HEK293T (cell line): ENCODE data around the gene LINGO1.

Source experiments
- CTCF ChIA-PET: fragments of 350-600 bp; formaldehyde crosslinking; extraction: SDS; loops from one replicate; lab custom pipeline; 2021; ENCODE audit warnings: antibody characterized with exemption, inconsistent platforms; lab: Yijun Ruan, JAX
- POLR2A ChIA-PET: fragments of 350-600 bp; formaldehyde crosslinking; extraction: SDS; loops from one replicate; lab custom pipeline; 2020; ENCODE audit warnings: antibody characterized with exemption, inconsistent platforms; lab: Yijun Ruan, JAX
- DNase-seq: peaks from one replicate; pipeline ENCODE4 v3.0.0; 2012; ENCODE audit warnings: mixed read lengths; ENCODE audit errors: extremely low spot score
- ARNT ChIP-seq: fragments of 450-650 bp; IDR thresholded peaks from 2 replicates; pipeline ENCODE4 v1.6.1; 2017; ENCODE audit warnings: mild to moderate bottlenecking
- BHLHE40 ChIP-seq: fragments of 450-650 bp; IDR thresholded peaks from 2 replicates; pipeline ENCODE4 v1.6.1; 2016; ENCODE audit warnings: mild to moderate bottlenecking, moderate library complexity, borderline replicate concordance
- CTBP1 ChIP-seq: fragments of 450-650 bp; IDR thresholded peaks from 2 replicates; pipeline ENCODE4 v1.6.1; 2016; ENCODE audit warnings: borderline replicate concordance
- ELF4 ChIP-seq: fragments of 450-650 bp; IDR thresholded peaks from 2 replicates; pipeline ENCODE4 v1.6.1; 2017; ENCODE audit warnings: antibody characterized with exemption
- FOXA1 ChIP-seq: fragments of 450-650 bp; IDR thresholded peaks from 2 replicates; pipeline ENCODE4 v1.6.1; 2016; ENCODE audit warnings: mild to moderate bottlenecking
- FOXK2 ChIP-seq: fragments of 450-650 bp; IDR thresholded peaks from 2 replicates; pipeline ENCODE4 v1.6.1; 2016; ENCODE audit warnings: mild to moderate bottlenecking
- FOXM1 ChIP-seq: fragments of 450-650 bp; IDR thresholded peaks from 2 replicates; pipeline ENCODE4 v1.6.1; 2017; ENCODE audit warnings: mild to moderate bottlenecking, borderline replicate concordance
- HDGF ChIP-seq: fragments of 450-650 bp; IDR thresholded peaks from 2 replicates; pipeline ENCODE4 v1.6.1; 2017; ENCODE audit warnings: antibody characterized with exemption, borderline replicate concordance
- L3MBTL2 ChIP-seq: fragments of 450-650 bp; conservative IDR thresholded peaks from 2 replicates; pipeline ENCODE4 v1.6.1; 2016; ENCODE audit warnings: mild to moderate bottlenecking
- LEF1 ChIP-seq: fragments of 450-650 bp; IDR thresholded peaks from 2 replicates; pipeline ENCODE4 v1.6.1; 2017; ENCODE audit warnings: mild to moderate bottlenecking, borderline replicate concordance
- NFRKB ChIP-seq: fragments of 450-650 bp; IDR thresholded peaks from 2 replicates; pipeline ENCODE4 v1.6.1; 2016; ENCODE audit warnings: mild to moderate bottlenecking, moderate library complexity
- PKNOX1 ChIP-seq: fragments of 450-650 bp; IDR thresholded peaks from 2 replicates; pipeline ENCODE4 v1.6.1; 2016
- SP1 ChIP-seq: fragments of 450-650 bp; IDR thresholded peaks from 2 replicates; pipeline ENCODE4 v1.6.1; 2017
- SUZ12 ChIP-seq: fragments of 450-650 bp; IDR thresholded peaks from 2 replicates; pipeline ENCODE4 v1.6.1; 2016; ENCODE audit warnings: mild to moderate bottlenecking
- TARDBP ChIP-seq: fragments of 450-650 bp; IDR thresholded peaks from 2 replicates; pipeline ENCODE4 v1.6.1; 2016
- ZNF384 ChIP-seq: fragments of 450-650 bp; IDR thresholded peaks from 2 replicates; pipeline ENCODE4 v1.6.1; 2016

Gene LINGO1

GRCh38 chr15:77644543-77645247 lies 12.0 kb upstream of the LINGO1 start:
- DNase-seq, result no peak
- TF ChIP-seq LEF1 (no peak), ARNT (no peak), HDGF (no peak), CTBP1 (no peak), PKNOX1 (no peak), FOXM1 (no peak), TARDBP (no peak), SP1 (no peak), BHLHE40 (no peak), NFRKB (no peak), FOXK2 (no peak), ELF4 (no peak), L3MBTL2 (no peak)
- ChIA-PET CTCF (interaction anchor here (0.8 to 1.3 kb wide), 2 partner anchors 11 to 12 kb away, joined by 3 to 7 read pairs; partner anchors contain the start of gene LINGO1), POLR2A (no interaction called here)

- ChIA-PET POLR2A (no interaction called here), CTCF (interaction anchor here (0.7 to 0.8 kb wide), 2 partner anchors 11 kb away, joined by 3 to 4 read pairs; no protein-coding TSS in a partner anchor)
- TF ChIP-seq SUZ12, result no peak
- TF ChIP-seq ARNT, result no peak
- no peak for TF ChIP-seq LEF1
- no peak for TF ChIP-seq FOXM1
- TF ChIP-seq TARDBP, result no peak
- no peak for TF ChIP-seq ZNF384
- TF ChIP-seq SP1, result no peak
- TF ChIP-seq FOXA1, result no peak
- no peak for TF ChIP-seq L3MBTL2
- TF ChIP-seq FOXK2, result no peak
- no peak for TF ChIP-seq PKNOX1
- TF ChIP-seq BHLHE40, result no peak
- no peak for TF ChIP-seq NFRKB
- no peak for TF ChIP-seq HDGF
- TF ChIP-seq ELF4, result no peak
- no peak for DNase-seq
Measured at GRCh38 chr15:77643764-77644163, 11.1 kb upstream of the LINGO1 start.

DNA sequence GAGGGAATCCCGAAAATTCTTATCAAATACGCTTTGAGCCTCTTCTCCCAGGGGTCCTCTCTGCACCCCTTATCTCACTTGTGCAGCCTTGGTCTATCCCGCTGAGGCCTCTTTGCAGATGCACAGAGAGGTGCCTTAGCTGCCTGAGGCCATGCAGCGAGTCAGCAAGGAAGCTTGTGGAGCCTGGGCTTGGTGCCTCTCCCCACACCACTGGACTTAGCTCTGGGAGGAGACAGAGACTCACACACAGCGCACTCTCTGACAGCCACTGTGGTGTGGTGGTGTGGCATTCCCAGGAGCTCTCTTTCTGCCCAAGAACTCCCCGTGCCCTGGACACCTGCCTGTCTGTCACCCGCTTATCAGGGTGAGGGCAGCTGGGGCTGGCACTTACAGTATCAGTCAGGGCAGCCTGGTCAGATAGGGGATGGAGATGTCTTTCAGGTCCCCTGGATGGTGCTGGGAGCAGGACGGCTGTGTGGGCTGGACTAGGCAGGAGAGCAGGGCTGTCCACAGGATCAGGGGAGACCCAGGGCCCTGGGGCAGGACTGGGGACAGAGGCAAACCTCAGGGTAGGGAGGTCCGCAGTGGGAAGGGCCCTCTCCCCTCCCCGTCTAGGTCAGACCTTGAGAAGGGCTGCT lies 10.2 kb upstream of the LINGO1 start:
- POLR2A ChIA-PET, result no interaction called here

GRCh38 chr15:77641999-77642398 lies 9.3 kb upstream of the LINGO1 start:
- TF ChIP-seq ZNF384 (no peak), L3MBTL2 (no peak), SP1 (no peak), HDGF (no peak), ELF4 (no peak), FOXA1 (no peak), NFRKB (no peak), ARNT (no peak), PKNOX1 (no peak), FOXM1 (no peak), TARDBP (no peak), BHLHE40 (no peak), LEF1 (no peak), FOXK2 (no peak), SUZ12 (no peak)
- ChIA-PET CTCF (interaction anchor here (1.3 kb wide), 2 partner anchors 8 to 13 kb away, joined by 5 to 8 read pairs; no protein-coding TSS in a partner anchor), POLR2A (no interaction called here)
- no peak for DNase-seq

More for the DNA sequence above, 10.2 kb upstream of the LINGO1 start:
- TF ChIP-seq NFRKB (no peak), LEF1 (no peak), FOXM1 (no peak), BHLHE40 (no peak), CTBP1 (no peak), SP1 (no peak), PKNOX1 (no peak), TARDBP (no peak), L3MBTL2 (no peak), ELF4 (no peak), ZNF384 (no peak), FOXA1 (no peak), ARNT (no peak), SUZ12 (no peak), HDGF (no peak), FOXK2 (no peak)
- DNase-seq, result no peak
- CTCF ChIA-PET, result interaction anchor here (1.3 kb wide), 2 partner anchors 9 to 12 kb away, joined by 5 to 8 read pairs; no protein-coding TSS in a partner anchor

DNA sequence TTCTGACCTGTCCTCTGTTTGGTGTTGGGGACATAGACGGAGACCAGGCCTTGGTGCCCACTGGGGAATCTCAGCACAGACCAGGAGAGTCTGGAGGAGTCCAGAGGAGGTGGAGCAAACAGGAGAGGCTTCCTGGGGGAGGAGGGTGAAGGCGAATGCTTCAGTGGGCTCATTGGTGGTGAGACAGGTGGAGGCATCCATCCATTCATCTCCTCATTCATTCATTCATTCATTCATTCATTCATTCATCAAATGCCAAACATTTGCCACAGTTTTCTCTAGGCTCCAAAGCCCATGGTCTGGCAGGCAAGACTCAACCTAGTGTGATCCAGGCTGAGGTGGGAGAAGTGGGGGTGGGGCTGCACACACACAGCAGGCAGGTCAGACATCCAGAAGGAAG lies 7.9 kb upstream of the LINGO1 start:
- no peak for TF ChIP-seq ELF4
- no peak for TF ChIP-seq FOXM1
- no peak for TF ChIP-seq HDGF
- TF ChIP-seq CTBP1, result no peak
- no peak for TF ChIP-seq ARNT
- no peak for TF ChIP-seq SP1
- TF ChIP-seq ZNF384, result no peak
- TF ChIP-seq BHLHE40, result no peak
- TF ChIP-seq SUZ12, result no peak
- no peak for TF ChIP-seq NFRKB
- no peak for TF ChIP-seq PKNOX1
- no peak for TF ChIP-seq L3MBTL2
- no peak for TF ChIP-seq FOXK2
- TF ChIP-seq FOXA1, result no peak
- no peak for TF ChIP-seq TARDBP
- TF ChIP-seq LEF1, result no peak
- CTCF ChIA-PET, result no interaction called here
- DNase-seq, result no peak
- POLR2A ChIA-PET, result no interaction called here
